Endometrial microvascular endothelial cells (primary cell): Measurements from ENCODE around the gene PBX1. TPM values are rescaled to one million over a fixed set of nuclear protein-coding genes. Genes with fewer than 3 reads are reported as not detected.

Experiments
- in situ Hi-C: cut with HindIII; loops from 2 replicates; pipeline ENCODE4 v1.10.0; 2017; ENCODE audit warnings: low sequenced_read_pairs, low pct_unique_long_range_greater_than_20kb; ENCODE audit errors: inconsistent ontology term
- total RNA-seq: library from RNA; depleted of rRNA; stranded (reverse); fragments of >200 nt; gene quantifications from one replicate; pipeline ENCODE4 v1.2.3, GENCODE V29; 2015; ENCODE audit errors: inconsistent ontology term

PBX1 gene
- total RNA-seq, 1 donor from 2014 or later: 3.1 TPM

GRCh38 chr1:164856381-164856780 lies 297.4 kb downstream of the PBX1 start:
- in situ Hi-C loops: no loop called here

GRCh38 chr1:164857439-164857838 lies 298.5 kb downstream of the PBX1 start:
- in situ Hi-C loops: no loop called here

- in situ Hi-C loops: no loop called here
These were observed 299.2 kb downstream of the PBX1 start for GRCh38 chr1:164858096-164858632.

GRCh38 chr1:164861632-164862031 lies 302.6 kb downstream of the PBX1 start:
- in situ Hi-C loops: no loop called here

GRCh38 chr1:164863056-164863455 lies 304.1 kb downstream of the PBX1 start:
- in situ Hi-C loops: no loop called here

GRCh38 chr1:164864161-164864560 lies 305.2 kb downstream of the PBX1 start:
- in situ Hi-C loops: no loop called here

GRCh38 chr1:164865385-164865784 lies 306.4 kb downstream of the PBX1 start:
- in situ Hi-C loops: no loop called here

GRCh38 chr1:164867590-164867989 lies 308.6 kb downstream of the PBX1 start:
- in situ Hi-C loops: no loop called here

- in situ Hi-C loops: no loop called here
These were observed 310.0 kb downstream of the PBX1 start for GRCh38 chr1:164868990-164869389.

GRCh38 chr1:164875518-164875917 lies 316.5 kb downstream of the PBX1 start:
- in situ Hi-C loops: no loop called here

GRCh38 chr1:164876398-164877116 lies 317.6 kb downstream of the PBX1 start:
- in situ Hi-C loops: no loop called here

- in situ Hi-C loops: no loop called here
These were observed 321.2 kb downstream of the PBX1 start for GRCh38 chr1:164880199-164880598.

GRCh38 chr1:164880644-164881043 lies 321.7 kb downstream of the PBX1 start:
- in situ Hi-C loops: no loop called here

- in situ Hi-C loops: no loop called here
These were observed 326.3 kb downstream of the PBX1 start for GRCh38 chr1:164885311-164885710.

- in situ Hi-C loops: no loop called here
These were observed 327.1 kb downstream of the PBX1 start for GRCh38 chr1:164886101-164886500.

- in situ Hi-C loops: no loop called here
These were observed 332.6 kb downstream of the PBX1 start for GRCh38 chr1:164891615-164892014.

GRCh38 chr1:164895026-164895912 lies 336.3 kb downstream of the PBX1 start:
- in situ Hi-C loops: no loop called here

- in situ Hi-C loops: no loop called here
These were observed 342.0 kb downstream of the PBX1 start for GRCh38 chr1:164901031-164901430.
